ENCODE measurements around the gene NHLRC2. TPM values are rescaled to one million over a fixed set of nuclear protein-coding genes. Genes with fewer than 3 reads are reported as not detected.

Gene NHLRC2, protein sequence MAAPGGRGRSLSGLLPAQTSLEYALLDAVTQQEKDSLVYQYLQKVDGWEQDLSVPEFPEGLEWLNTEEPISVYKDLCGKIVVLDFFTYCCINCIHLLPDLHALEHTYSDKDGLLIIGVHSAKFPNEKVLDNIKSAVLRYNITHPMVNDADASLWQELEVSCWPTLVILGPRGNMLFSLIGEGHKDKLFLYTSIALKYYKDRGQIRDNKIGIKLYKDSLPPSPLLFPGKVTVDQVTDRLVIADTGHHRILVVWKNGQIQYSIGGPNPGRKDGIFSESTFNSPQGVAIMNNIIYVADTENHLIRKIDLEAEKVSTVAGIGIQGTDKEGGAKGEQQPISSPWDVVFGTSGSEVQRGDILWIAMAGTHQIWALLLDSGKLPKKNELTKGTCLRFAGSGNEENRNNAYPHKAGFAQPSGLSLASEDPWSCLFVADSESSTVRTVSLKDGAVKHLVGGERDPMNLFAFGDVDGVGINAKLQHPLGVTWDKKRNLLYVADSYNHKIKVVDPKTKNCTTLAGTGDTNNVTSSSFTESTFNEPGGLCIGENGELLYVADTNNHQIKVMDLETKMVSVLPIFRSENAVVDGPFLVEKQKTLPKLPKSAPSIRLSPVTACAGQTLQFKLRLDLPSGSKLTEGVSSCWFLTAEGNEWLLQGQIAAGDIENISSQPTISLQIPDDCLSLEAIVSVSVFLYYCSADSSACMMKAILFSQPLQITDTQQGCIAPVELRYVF
- total RNA-seq, result 20.2 and 33.7 TPM in 2 replicates

DNA sequence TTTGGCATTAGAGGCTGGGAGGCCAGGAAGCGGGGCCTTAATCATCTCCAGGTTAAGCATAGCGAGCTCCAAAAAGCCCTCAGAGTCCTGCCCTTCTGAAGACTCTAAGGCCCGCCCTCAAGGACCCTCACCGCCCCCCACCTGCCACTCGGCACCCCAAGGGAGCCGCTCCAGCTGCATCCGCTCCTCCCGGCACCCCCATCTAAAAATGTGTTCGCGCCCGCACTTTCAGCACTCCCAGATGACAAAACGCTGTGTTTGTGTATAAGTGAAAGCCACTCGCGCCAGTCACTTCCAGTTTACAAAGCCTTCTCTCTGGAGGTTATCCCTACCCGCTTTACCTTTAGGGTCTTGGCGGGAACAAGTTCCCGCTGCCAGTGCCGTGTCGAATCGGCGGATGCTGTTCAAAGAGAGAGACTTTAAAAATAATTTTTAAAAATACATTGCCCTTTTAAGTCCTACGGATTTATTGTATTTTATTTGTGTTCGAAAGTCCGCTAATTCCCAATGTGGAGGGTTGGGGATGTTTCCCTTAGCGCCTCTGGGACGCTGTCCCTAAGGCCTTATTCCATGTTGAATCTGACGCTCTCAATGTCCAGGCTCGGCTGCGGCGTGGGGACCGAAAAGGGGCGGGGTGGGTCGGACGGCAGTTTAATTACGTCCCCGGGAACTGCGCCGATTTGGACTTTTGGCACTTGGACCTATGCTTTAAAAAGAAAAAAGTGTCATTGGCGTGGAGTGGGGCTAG lies at the start of gene NHLRC2, which contains the start of gene DCLRE1A:
Gene NHLRC2, plus strand, starts transcription at position 649 of the 748 bp plus-strand sequence. CDS start 212 bp downstream, outside the sequence.
Gene DCLRE1A, minus strand, starts transcription at position 70 of the 748 bp plus-strand sequence. CDS start 900 bp downstream, outside the sequence.

Other genes starting within 250 kb of the NHLRC2 start
- not detected in 2 replicates for gene NRAP, start 190.6 kb upstream of the NHLRC2 start, total RNA-seq
- 12.5 and 16.2 TPM in 2 replicates for gene CASP7, start 174.7 kb upstream of the NHLRC2 start, total RNA-seq
- not detected in 2 replicates for gene PLEKHS1, start 103.0 kb upstream of the NHLRC2 start, total RNA-seq
- 3.0 and 8.3 TPM in 2 replicates for gene DCLRE1A, start 579 bp upstream of the NHLRC2 start, total RNA-seq
- gene ADRB1, start 189.2 kb downstream of the NHLRC2 start, total RNA-seq, result not detected in 2 replicates

Data from mesangial cell (primary cell).